Coronary artery (tissue), 2 donors: ENCODE measurements around the gene MYORG.

ENCODE experiments used
- DNase-seq: peaks from one replicate; pipeline ENCODE4 v3.0.0-alpha.2; 2017; ENCODE audit warnings: low spot score
- H3K27ac ChIP-seq, 2 donors: fragments of 200-600 bp; sonication (generic); one replicate each; pipeline ENCODE4 v1.5.1; 2016 to 2019
- H3K4me3 ChIP-seq: fragments of 200-600 bp; sonication (generic); 2 replicates; pipeline ENCODE4 v1.5.1; 2016; ENCODE audit warnings: mild to moderate bottlenecking, moderate library complexity
- TF ChIP-seq, protein P1 (sequence below): fragments of 200-600 bp; sonication (generic); IDR thresholded peaks from one replicate; pipeline ENCODE4 v1.5.1; 2019; ENCODE audit warnings: antibody characterized with exemption

The MYORG gene

DNA sequence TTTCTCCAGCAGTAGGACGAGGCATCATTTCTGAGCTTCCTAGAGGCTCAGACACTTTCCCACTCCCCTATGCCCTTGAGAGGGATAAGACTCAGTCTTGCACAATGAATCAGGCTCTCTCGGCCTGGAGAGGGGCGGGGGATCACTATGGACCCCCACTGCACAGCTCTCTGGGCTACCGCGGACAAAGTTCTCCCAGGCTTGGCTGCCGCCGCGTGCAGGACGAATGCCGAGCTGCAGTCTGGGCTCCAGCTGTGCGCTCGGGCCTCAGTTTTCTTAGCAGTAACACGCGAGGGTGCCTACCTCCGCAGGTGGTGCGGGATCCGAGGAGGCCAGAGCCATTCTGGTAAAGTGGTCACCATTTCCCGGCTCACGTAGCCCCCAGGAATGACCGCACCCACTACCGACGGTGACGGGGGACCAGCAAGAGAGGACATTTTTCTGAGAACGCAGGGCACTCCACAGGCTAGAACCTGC, 3.4 kb upstream of the MYORG start:
- peak; percentile 72 for DNase-seq
- Histone ChIP-seq H3K27ac (no peak overlapping the region), H3K4me3 (peak overlapping the region; percentile 82)
- TF ChIP-seq, protein P1, sequence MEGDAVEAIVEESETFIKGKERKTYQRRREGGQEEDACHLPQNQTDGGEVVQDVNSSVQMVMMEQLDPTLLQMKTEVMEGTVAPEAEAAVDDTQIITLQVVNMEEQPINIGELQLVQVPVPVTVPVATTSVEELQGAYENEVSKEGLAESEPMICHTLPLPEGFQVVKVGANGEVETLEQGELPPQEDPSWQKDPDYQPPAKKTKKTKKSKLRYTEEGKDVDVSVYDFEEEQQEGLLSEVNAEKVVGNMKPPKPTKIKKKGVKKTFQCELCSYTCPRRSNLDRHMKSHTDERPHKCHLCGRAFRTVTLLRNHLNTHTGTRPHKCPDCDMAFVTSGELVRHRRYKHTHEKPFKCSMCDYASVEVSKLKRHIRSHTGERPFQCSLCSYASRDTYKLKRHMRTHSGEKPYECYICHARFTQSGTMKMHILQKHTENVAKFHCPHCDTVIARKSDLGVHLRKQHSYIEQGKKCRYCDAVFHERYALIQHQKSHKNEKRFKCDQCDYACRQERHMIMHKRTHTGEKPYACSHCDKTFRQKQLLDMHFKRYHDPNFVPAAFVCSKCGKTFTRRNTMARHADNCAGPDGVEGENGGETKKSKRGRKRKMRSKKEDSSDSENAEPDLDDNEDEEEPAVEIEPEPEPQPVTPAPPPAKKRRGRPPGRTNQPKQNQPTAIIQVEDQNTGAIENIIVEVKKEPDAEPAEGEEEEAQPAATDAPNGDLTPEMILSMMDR: no peak

DNA sequence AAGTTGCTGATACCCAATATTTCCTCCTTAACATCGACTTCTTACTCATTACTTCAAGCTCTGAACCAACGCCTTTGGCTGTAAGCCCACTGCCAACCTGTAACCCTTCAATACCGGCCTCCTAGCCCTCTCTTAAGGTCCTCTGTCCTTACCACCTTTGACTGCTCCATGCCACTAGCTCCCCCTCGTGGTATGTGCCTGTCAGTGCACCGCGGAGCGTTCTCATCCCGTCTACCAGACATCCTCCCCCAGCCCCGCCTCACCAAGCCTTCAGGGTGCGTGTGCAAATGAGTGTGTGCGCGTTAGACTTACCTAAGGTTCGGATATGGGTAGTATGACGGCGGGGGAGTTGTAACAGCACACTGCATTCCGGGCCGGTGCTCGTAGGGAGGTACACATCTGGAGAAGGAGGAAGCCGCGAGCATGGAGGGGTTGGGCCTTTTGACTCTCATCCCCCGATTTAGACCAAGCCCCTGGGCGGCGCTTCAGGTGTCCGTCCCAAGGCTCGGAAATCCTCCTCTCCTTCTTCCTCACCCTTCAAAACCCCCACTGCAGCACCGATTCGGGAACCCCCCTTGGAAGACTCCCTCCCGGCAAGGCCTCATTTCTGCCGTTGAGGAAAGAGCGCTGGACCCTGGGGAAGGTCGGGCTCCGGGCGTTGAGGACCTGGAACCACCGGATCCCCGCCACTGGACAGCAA, 2.8 kb upstream of the MYORG start:
- TF ChIP-seq, protein P1: peak; percentile 96
- DNase-seq: peak; percentile 87
- H3K27ac ChIP-seq: no peak overlapping the region
- peak overlapping the region; percentile 82 for H3K4me3 ChIP-seq

DNA sequence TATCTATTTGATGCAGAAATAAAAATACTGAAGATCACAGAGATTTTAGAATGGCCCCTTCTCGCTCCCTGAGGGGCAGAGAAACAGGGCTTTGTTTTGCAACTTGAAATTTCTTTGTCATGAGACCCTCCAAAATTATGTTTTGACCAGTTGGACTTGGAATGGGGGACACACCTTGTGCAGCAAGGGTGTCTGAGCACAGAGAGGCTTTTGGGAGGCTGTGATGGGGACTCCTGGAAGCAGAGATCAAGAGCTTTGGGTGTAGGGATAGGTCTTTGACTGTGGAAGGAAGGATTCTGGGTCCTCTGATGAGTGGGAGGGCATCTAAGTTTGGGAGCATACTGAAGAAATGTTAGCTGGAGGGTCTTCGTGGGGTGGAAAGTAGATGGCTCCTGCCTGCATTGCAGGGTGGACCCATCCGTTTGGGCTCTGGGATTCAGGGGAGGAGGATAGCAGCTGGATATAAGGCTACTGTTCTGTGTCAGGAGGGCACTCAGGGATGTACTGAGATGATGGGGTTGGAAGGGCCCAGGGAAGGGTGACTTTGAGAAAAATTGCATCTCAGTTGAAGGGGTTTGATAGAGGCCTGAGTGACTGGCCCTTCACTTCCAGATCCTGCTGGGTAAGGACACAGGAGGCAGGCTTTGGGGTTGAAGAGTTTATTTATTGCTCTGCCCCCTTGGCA, 1.8 kb upstream of the MYORG start:
- H3K27ac ChIP-seq: no peak overlapping the region
- no peak overlapping the region for H3K4me3 ChIP-seq
- TF ChIP-seq, protein P1: no peak
- peak; percentile 65 for DNase-seq

DNA sequence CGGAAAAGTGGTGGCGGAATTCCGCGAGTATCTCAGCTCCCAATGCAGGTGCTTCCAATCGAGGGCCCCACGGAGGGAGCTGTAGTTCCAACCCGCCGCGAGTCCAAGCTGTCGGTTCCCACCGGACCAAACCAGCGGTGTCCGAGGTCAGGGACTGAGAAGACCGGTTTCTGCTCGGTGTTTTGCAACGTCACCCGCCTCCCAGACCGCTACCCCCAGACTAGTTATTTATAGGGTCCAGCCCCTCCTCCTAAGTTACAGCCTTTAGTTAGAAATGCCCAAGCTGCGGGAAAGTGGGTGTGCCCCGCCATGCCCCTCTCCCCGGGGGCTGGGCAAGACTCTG, 677 bp upstream of the MYORG start:
- TF ChIP-seq, protein P1: no peak
- no peak for DNase-seq
- peak overlapping the region; percentile 92 for H3K4me3 ChIP-seq
- H3K27ac ChIP-seq: peak overlapping the region; percentile 58 to 84

DNA sequence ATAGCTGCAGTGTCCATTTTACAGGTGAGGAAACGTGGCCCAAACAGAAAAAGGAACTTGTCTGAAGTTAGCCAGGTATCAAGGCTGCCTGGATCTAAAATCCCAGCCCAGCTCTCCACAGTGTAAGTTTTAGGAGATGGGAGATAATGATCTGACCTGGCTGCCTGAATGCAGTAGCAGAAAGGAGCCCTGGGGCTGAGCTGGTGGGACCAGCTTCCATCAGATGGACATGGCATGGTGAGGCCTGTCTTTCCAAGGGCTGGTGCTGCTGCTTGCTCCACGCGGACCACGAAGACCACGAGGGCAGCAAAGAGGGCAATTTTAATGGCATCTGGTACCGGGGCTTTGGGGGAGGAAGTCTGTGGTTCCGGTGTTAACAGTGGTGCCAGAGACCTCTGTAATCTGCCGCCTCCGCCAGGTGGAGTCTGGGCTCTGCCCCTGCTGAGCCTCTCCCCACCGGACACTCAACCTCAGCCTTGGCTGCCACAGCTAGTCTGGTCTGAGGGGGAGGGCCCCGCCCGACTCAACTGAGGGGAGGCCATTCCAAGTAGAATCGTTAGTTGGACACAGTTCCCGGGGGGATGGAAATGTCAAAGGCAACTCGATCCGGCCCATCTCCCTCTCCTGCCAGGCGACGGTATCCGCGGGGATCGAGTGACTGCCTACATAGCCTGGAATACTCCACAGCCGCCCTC, 650 bp downstream of the MYORG start:
- H3K4me3 ChIP-seq: peak overlapping the region; percentile 92
- H3K27ac ChIP-seq: peak overlapping the region; percentile 58 to 84
- TF ChIP-seq, protein P1: no peak
- DNase-seq: peak; percentile 75

DNA sequence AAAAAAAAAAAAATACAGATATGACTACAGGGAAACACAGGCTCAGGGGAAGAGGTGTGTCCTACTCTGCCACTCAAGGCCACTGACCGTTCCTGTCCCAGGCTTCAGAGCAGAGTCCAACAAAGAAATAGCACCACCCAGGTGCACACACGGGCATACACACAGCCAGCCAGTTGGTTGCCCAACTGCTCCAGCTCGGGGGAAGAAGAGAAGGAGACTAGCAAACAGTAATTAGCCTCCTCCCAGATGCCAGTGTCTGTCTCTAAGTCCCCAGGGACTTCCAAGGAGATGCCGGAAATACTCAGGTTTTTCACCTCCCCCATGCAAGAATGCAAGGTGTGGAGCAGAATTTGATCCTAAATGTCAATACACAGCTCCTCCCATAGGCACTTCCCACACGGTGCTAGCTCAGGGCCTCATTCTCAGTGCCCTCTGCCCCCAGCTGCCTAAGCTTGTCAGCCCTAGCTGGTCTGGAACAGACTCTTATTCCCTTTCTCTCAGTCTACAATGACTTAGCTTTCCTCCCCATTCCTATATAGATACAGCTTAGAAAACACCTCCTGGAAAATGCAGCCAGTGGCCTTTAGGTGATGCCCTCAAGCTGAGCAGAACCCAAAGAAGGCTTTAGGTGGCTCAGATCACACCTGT, 1.7 kb downstream of the MYORG start:
- TF ChIP-seq, protein P1: no peak
- peak; percentile 54 for DNase-seq
- H3K4me3 ChIP-seq: no peak overlapping the region
- H3K27ac ChIP-seq: no peak overlapping the region
